RCC 7860 (cell line): ENCODE measurements around the gene IGSF9.

Experiments used
- DNase-seq: peaks from one replicate; pipeline ENCODE4 v3.0.0-alpha.2; 2015; ENCODE audit warnings: low spot score
- FAIRE-seq: peaks from 2 replicates; lab custom pipeline; 2012; peaks lifted over from hg19 to GRCh38; lab: Jason Lieb, UNC

IGSF9 gene

GRCh38 chr1:159879977-159880376, 65.4 kb downstream of the IGSF9 start:
- FAIRE-seq (no peak), DNase-seq (peak; percentile 34)

GRCh38 chr1:159879136-159879535, 66.3 kb downstream of the IGSF9 start:
- DNase-seq: no peak
- no peak for FAIRE-seq

- DNase-seq (no peak), FAIRE-seq (no peak)
Observed at GRCh38 chr1:159877695-159878444, 67.5 kb downstream of the IGSF9 start.
